IMR-90 (cell line): ENCODE results near the gene RGS19. TPM values are rescaled to one million over a fixed set of nuclear protein-coding genes. Genes with fewer than 3 reads are reported as not detected.

ENCODE experiments used
- ATAC-seq: fragments of 200-7000 bp; cut with Tn5 transposase; 2 replicates; pipeline ENCODE4 v1.9.1; 2020; ENCODE audit warnings: low read depth, mild to moderate bottlenecking, moderate library complexity
- BruUV-seq: library from RNA; stranded (reverse); fragments of 400-500 nt; replicated peaks from 2 replicates; lab custom pipeline; 2021; lab: Mats Ljungman, UMichigan
- CTCF ChIA-PET: fragments of 300-600 bp; formaldehyde crosslinking; extraction: SDS; loops from one replicate; lab custom pipeline; 2021; ENCODE audit warnings: antibody characterized with exemption; lab: Yijun Ruan, JAX
- POLR2A ChIA-PET: fragments of 300-600 bp; sonication (Branson Sonifier 250); formaldehyde crosslinking; loops from one replicate; lab custom pipeline; 2022; ENCODE audit warnings: antibody characterized with exemption; ENCODE audit not compliant: unreplicated experiment; lab: Charles Lee
- DNase-seq: peaks from one replicate; pipeline ENCODE4 v3.0.0; 2013
- H2AFZ ChIP-seq: replicated peaks from 2 replicates; pipeline ENCODE3; 2013; ENCODE audit warnings: low read length, mild to moderate bottlenecking; ENCODE audit not compliant: poor library complexity
- H2AK5ac ChIP-seq: 2 replicates; pipeline ENCODE4 v1.6.1; 2013; ENCODE audit warnings: low read depth, low read length, inconsistent platforms
- H2AK9ac ChIP-seq: replicated peaks from 2 replicates; pipeline ENCODE3; 2013; ENCODE audit warnings: mild to moderate bottlenecking, low read depth, low read length, moderate library complexity; ENCODE audit not compliant: poor library complexity
- H2BK120ac ChIP-seq: 2 replicates; pipeline ENCODE4 v1.6.1; 2013; ENCODE audit warnings: low read depth, low read length, inconsistent platforms
- H2BK15ac ChIP-seq: 3 replicates; pipeline ENCODE4 v1.6.1; 2013; ENCODE audit warnings: low read depth, low read length, inconsistent platforms
- H2BK20ac ChIP-seq: 2 replicates; pipeline ENCODE4 v1.6.1; 2013; ENCODE audit warnings: low read depth, mild to moderate bottlenecking, inconsistent platforms, low read length, moderate library complexity
- H2BK5ac ChIP-seq: 2 replicates; pipeline ENCODE4 v1.6.1; 2013; ENCODE audit warnings: mild to moderate bottlenecking, low read depth, low read length, inconsistent platforms; ENCODE audit not compliant: poor library complexity, severe bottlenecking
- H3K14ac ChIP-seq: replicated peaks from 2 replicates; pipeline ENCODE4 v1.6.1; 2013; ENCODE audit warnings: low read depth, low read length, inconsistent platforms
- H3K18ac ChIP-seq: 2 replicates; pipeline ENCODE4 v1.6.1; 2013; ENCODE audit warnings: low read depth, low read length, control low read depth
- H3K23ac ChIP-seq: 2 replicates; pipeline ENCODE4 v1.6.1; 2013; ENCODE audit warnings: low read depth, low read length, inconsistent platforms
- H3K27ac ChIP-seq: 2 replicates; pipeline ENCODE4 v1.5.1; 2013; ENCODE audit warnings: mild to moderate bottlenecking, control low read depth, low read length; ENCODE audit not compliant: insufficient read depth
- H3K27me3 ChIP-seq: 2 replicates; pipeline ENCODE4 v1.6.1; 2013; ENCODE audit warnings: low read length; ENCODE audit not compliant: control insufficient read depth, insufficient read depth
- H3K36me3 ChIP-seq: 2 replicates; pipeline ENCODE4 v1.6.1; 2013; ENCODE audit warnings: low read length, mixed read lengths; ENCODE audit not compliant: control insufficient read depth, insufficient read depth
- H3K4ac ChIP-seq: 2 replicates; pipeline ENCODE4 v1.6.1; 2013; ENCODE audit warnings: low read depth, low read length, inconsistent platforms
- H3K4me1 ChIP-seq: 2 replicates; pipeline ENCODE4 v1.6.1; 2013; ENCODE audit warnings: low read length, mixed read lengths; ENCODE audit not compliant: control insufficient read depth, insufficient read depth
- H3K4me2 ChIP-seq: 2 replicates; pipeline ENCODE4 v1.6.1; 2013; ENCODE audit warnings: low read depth, mild to moderate bottlenecking, control low read depth, low read length, moderate library complexity
- H3K4me3 ChIP-seq: 2 replicates; pipeline ENCODE4 v1.5.1; 2013; ENCODE audit warnings: low read depth, mild to moderate bottlenecking, control low read depth, low read length, moderate library complexity; ENCODE audit not compliant: insufficient read depth
- H3K56ac ChIP-seq: 2 replicates; pipeline ENCODE4 v1.6.1; 2013; ENCODE audit warnings: low read length, inconsistent platforms; ENCODE audit not compliant: insufficient read depth; ENCODE audit errors: extremely low read depth
- H3K79me1 ChIP-seq, 2 experiments: 2 replicates each; pipeline ENCODE4 v1.6.1; 2013; ENCODE audit warnings: low read length in 2 of 2, inconsistent platforms in 1 of 2, low read depth in 1 of 2
- H3K9ac ChIP-seq: 2 replicates; pipeline ENCODE4 v1.6.1; 2013; ENCODE audit warnings: low read depth, low read length, control low read depth
- H3K9me1 ChIP-seq: 2 replicates; pipeline ENCODE4 v1.6.1; 2013; ENCODE audit warnings: low read length, inconsistent platforms; ENCODE audit not compliant: insufficient read depth
- H3K9me3 ChIP-seq: 2 replicates; pipeline ENCODE4 v1.6.1; 2013; ENCODE audit warnings: low read length; ENCODE audit not compliant: control insufficient read depth, insufficient read depth
- H4K20me1 ChIP-seq: 2 replicates; pipeline ENCODE4 v1.6.1; 2013; ENCODE audit warnings: low read length, inconsistent platforms; ENCODE audit not compliant: insufficient read depth
- H4K5ac ChIP-seq: 2 replicates; pipeline ENCODE4 v1.6.1; 2013; ENCODE audit warnings: mild to moderate bottlenecking, low read depth, low read length, control low read depth
- H4K8ac ChIP-seq, 2 experiments: 2 replicates each; pipeline ENCODE4 v1.6.1; 2013; ENCODE audit warnings: low read depth in 2 of 2, low read length in 2 of 2, control low read depth in 1 of 2, inconsistent platforms in 1 of 2
- H4K91ac ChIP-seq: 2 replicates; pipeline ENCODE4 v1.6.1; 2013; ENCODE audit warnings: low read depth, low read length, inconsistent platforms; ENCODE audit not compliant: insufficient read depth
- CEBPB ChIP-seq: IDR thresholded peaks from 2 replicates; pipeline ENCODE4 v1.6.1; 2012; ENCODE audit warnings: low read depth, low read length, improper control_type of control experiment
- CHD1 ChIP-seq: IDR thresholded peaks from 2 replicates; pipeline ENCODE4 v1.6.1; 2012; ENCODE audit warnings: low read depth, low read length, improper control_type of control experiment
- ELK1 ChIP-seq: fragments of 150-350 bp; IDR thresholded peaks from 2 replicates; pipeline ENCODE4 v1.6.1; 2016; ENCODE audit warnings: low read depth, mild to moderate bottlenecking, low read length, moderate library complexity, borderline replicate concordance
- MAFK ChIP-seq: IDR thresholded peaks from 2 replicates; pipeline ENCODE4 v1.6.1; 2012; ENCODE audit warnings: low read depth, low read length, improper control_type of control experiment
- MXI1 ChIP-seq: IDR thresholded peaks from 2 replicates; pipeline ENCODE4 v1.6.1; 2012; ENCODE audit warnings: low read depth, mild to moderate bottlenecking, low read length, moderate library complexity, borderline replicate concordance
- POLR2A ChIP-seq: IDR thresholded peaks from 2 replicates; pipeline ENCODE4 v1.6.1; 2012; ENCODE audit warnings: mild to moderate bottlenecking, low read depth, low read length
- SMC3 ChIP-seq: fragments of 150-350 bp; IDR thresholded peaks from 2 replicates; pipeline ENCODE4 v1.6.1; 2016; ENCODE audit warnings: low read depth, mild to moderate bottlenecking, antibody characterized with exemption, low read length, moderate library complexity
- WGBS, 2 experiments: methylation state at CpG; one replicate each; pipeline versions ENCODE4 v1.1.5 to v1.1.7; 2013; ENCODE audit warnings: missing lambda C conversion rate in 2 of 2; ENCODE audit not compliant: insufficient read length in 1 of 2; ENCODE audit errors: extremely low coverage in 2 of 2; 5-methylcytosine and 5-hydroxymethylcytosine counted together
- dilution Hi-C: fragments of 300-500 bp; cut with HindIII; formaldehyde crosslinking; loops from one replicate; pipeline ENCODE4 v1.14.3; 2018; ENCODE audit warnings: low sequenced_read_pairs; ENCODE audit not compliant: unreplicated experiment
- in situ Hi-C: fragments of 300-500 bp; cut with MboI; formaldehyde crosslinking; loops from 3 replicates; pipeline ENCODE4 v1.14.3; 2019; ENCODE audit warnings: low sequenced_read_pairs, inconsistent platforms, mixed read lengths
- intact Hi-C: fragments of 100-400 bp; cut with micrococcal nuclease; formaldehyde crosslinking; loops from 2 replicates; pipeline ENCODE4 v1.10.0; 2022
- polyA plus RNA-seq, 3 experiments: library from polyadenylated mRNA; depleted of rRNA; stranded (reverse); fragments of >200 nt; gene quantifications; 2 replicates each; pipeline ENCODE4 v1.2.3, GENCODE V29; 2012; ENCODE audit warnings: low replicate concordance in 1 of 3
- total RNA-seq: library from RNA; depleted of rRNA; stranded (reverse); fragments of >200 nt; gene quantifications from 2 replicates; pipeline ENCODE4 v1.2.3, GENCODE V29; 2012

The RGS19 gene
- total and polyA plus RNA-seq, 2 of the 4 experiments (the other 2 are of a cell fraction) = 7.7 to 17.5 TPM

DNA sequence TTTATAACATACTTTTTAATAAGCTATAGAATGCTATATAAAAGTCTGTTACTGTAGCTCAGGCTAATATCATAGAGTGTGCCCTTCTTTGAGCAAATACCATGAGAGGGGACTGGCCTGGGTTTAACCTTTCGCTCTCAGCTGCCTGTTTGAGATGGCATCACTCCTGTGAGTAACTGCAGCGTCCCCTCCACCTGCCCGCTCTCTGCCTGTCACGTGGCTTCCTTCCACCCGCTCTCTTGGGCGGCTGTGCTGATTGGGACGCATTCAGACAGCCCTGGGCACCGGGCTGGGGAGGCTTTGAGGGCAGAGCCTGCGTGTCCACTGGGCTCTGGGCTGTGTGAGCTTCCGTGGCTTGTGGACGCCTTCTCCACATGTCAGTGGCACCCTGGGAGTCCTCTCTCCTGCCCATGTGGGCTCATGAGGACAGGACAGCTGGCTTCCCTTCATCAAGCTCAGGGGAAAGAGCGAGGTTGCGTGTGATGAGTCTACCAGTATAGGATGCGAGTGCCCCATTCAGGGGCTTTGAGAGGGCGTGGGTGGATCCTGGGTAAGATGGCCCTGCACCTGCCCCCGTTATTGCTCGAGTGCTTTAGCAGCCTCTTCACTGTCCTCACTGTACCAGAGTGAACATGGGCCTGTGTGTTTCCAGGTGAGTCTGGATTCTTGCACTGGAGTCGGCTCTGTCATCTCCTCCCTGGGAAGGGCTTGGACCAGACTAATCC, 54.1 kb downstream of the RGS19 start:
- Histone ChIP-seq H3K27ac (no peak overlapping the region), H3K56ac (no peak overlapping the region), H3K9me3 (no peaks in the 10 kb centered on the region), H3K14ac (no peak overlapping the region), H2BK15ac (no peak overlapping the region), H2AFZ (no peak overlapping the region), H4K5ac (no peak overlapping the region), H3K23ac (no peak overlapping the region), H3K9ac (no peak overlapping the region), H3K36me3 (peaks cover 73% of the 10 kb centered on the region), H3K27me3 (no peaks in the 10 kb centered on the region), H2BK120ac (no peak overlapping the region), H3K4me1 (no peaks in the 10 kb centered on the region), H2AK5ac (no peak overlapping the region), H4K91ac (no peak overlapping the region), H3K79me1 (peaks cover 8 to 16% of the 10 kb centered on the region in 2 experiments; a peak in 3 of 4 replicates), H2BK20ac (no peak overlapping the region), H3K4me3 (no peak overlapping the region), H2BK5ac (no peak overlapping the region), H3K18ac (no peak overlapping the region), H4K8ac (no peak overlapping the region), H2AK9ac (no peak overlapping the region), H3K9me1 (peaks cover 4% of the 10 kb centered on the region; the same call in 1 of the 2 replicates), H3K4me2 (no peak overlapping the region), H3K4ac (no peak overlapping the region), H4K20me1 (peaks cover 13% of the 10 kb centered on the region)
- dilution Hi-C loops = no loop called here
- TF ChIP-seq SMC3 (no peak), MAFK (no peak), MXI1 (no peak), POLR2A (no peak), CHD1 (no peak), ELK1 (no peak), CEBPB (no peak)
- DNase-seq (no peak), ATAC-seq (no peak)
- POLR2A ChIA-PET = no interaction called here
- no TSS peak for BruUV-seq
- intact Hi-C loops = no loop called here
- in situ Hi-C loops = no loop called here
- CTCF ChIA-PET = no interaction called here
- 94% methylated on average over 8 of the region's 18 CpGs; no CpG with 5 or more reads in 1 of the 2 experiments for WGBS, 2 experiments
